Measurements from ENCODE around the gene PXK.

PXK gene

DNA sequence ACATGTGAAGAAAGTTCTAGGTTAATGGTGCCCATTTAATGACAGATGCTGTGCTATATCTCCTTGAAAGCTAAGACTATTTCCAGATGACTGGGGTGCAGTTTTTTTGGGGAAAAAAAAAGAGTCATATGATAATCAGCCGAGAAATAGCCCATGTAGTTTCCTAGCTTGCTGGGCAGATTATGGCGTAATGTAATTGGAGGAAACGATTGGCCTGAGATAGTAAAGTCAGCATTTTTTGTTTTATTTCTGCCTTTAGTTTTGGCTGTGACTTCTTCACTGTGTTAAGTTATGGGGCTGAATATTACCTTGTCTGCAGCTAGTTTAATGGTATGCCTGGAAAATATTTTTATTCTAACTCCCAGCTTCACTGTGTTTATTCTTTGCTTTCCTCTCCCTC, 77.0 kb downstream of the PXK start:
- Histone ChIP-seq H3K4me1 (ENCODE audit: control insufficient read depth, insufficient read depth, low read length) (no peaks in the 10 kb centered on the region), H3K4me3 (ENCODE audit: low read depth, low read length) (no peak overlapping the region), H3K27ac (ENCODE audit: extremely low read depth, low read depth, low read length) (no peak overlapping the region), H3K9me3 (ENCODE audit: control insufficient read depth, insufficient read depth, low read depth, low read length) (no peaks in the 10 kb centered on the region), H3K36me3 (ENCODE audit: control insufficient read depth in 2 of 2, insufficient read depth in 1 of 2, low read length in 2 of 2) (peaks cover 0 to 50% of the 10 kb centered on the region in 2 experiments; a peak in 2 of 3 replicates)
- TF ChIP-seq SP3 (tag by site-specific recombination; IDR thresholded peaks at IDR 0.05) (no peak), ZNF341 (tag by site-specific recombination; IDR thresholded peaks at IDR 0.05; ENCODE audit: low read depth) (no peak), ZNF423 (tag by site-specific recombination; IDR thresholded peaks at IDR 0.05) (no peak)
- TF ChIP-seq, protein P1, sequence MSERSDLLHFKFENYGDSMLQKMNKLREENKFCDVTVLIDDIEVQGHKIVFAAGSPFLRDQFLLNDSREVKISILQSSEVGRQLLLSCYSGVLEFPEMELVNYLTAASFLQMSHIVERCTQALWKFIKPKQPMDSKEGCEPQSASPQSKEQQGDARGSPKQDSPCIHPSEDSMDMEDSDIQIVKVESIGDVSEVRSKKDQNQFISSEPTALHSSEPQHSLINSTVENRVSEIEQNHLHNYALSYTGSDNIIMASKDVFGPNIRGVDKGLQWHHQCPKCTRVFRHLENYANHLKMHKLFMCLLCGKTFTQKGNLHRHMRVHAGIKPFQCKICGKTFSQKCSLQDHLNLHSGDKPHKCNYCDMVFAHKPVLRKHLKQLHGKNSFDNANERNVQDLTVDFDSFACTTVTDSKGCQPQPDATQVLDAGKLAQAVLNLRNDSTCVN (tag by site-specific recombination; optimal IDR thresholded peaks at IDR 0.05) = no peak
- POLR2A ChIA-PET = no interaction called here
- CTCF ChIA-PET = interaction anchor here (1.1 kb wide), 1 partner anchor 10 kb away, joined by 4 read pairs; no protein-coding TSS in a partner anchor

DNA sequence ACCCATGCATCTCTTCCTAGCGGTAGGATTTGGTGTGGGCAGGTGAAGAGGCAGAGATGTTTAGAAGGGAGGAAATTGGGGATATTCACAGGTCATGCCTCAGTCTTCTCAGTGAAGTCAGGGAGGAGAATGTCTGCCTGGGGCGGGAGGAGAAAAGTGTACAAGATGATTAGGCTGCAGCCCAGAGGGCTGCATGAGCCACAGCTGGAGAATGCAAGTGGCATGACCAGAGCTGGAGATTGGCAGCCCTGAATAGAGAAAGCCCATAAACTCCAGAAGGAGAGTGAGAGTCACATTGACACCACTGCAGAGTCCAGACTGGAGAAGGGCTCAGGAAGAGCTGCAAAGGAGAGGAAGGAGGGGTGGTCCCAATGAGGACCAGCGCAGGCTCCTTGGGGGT, 78.3 kb downstream of the PXK start:
- Histone ChIP-seq H3K36me3 (ENCODE audit: control insufficient read depth in 2 of 2, insufficient read depth in 1 of 2, low read length in 2 of 2) (peaks cover 0 to 59% of the 10 kb centered on the region in 2 experiments; a peak in 2 of 3 replicates), H3K4me1 (ENCODE audit: control insufficient read depth, insufficient read depth, low read length) (no peaks in the 10 kb centered on the region), H3K9me3 (ENCODE audit: control insufficient read depth, insufficient read depth, low read depth, low read length) (no peaks in the 10 kb centered on the region), H3K4me3 (ENCODE audit: low read depth, low read length) (no peak overlapping the region), H3K27ac (ENCODE audit: extremely low read depth, low read depth, low read length) (no peak overlapping the region)
- ChIA-PET CTCF (no interaction called here), POLR2A (no interaction called here)
- TF ChIP-seq ZNF677 (tag by site-specific recombination; IDR thresholded peaks at IDR 0.05) = no peak
- no peak for TF ChIP-seq ZNF624 (tag by site-specific recombination; IDR thresholded peaks at IDR 0.05)
- no peak for TF ChIP-seq ZNF354C (tag by site-specific recombination; IDR thresholded peaks at IDR 0.05; ENCODE audit: borderline replicate concordance, low read depth)

DNA sequence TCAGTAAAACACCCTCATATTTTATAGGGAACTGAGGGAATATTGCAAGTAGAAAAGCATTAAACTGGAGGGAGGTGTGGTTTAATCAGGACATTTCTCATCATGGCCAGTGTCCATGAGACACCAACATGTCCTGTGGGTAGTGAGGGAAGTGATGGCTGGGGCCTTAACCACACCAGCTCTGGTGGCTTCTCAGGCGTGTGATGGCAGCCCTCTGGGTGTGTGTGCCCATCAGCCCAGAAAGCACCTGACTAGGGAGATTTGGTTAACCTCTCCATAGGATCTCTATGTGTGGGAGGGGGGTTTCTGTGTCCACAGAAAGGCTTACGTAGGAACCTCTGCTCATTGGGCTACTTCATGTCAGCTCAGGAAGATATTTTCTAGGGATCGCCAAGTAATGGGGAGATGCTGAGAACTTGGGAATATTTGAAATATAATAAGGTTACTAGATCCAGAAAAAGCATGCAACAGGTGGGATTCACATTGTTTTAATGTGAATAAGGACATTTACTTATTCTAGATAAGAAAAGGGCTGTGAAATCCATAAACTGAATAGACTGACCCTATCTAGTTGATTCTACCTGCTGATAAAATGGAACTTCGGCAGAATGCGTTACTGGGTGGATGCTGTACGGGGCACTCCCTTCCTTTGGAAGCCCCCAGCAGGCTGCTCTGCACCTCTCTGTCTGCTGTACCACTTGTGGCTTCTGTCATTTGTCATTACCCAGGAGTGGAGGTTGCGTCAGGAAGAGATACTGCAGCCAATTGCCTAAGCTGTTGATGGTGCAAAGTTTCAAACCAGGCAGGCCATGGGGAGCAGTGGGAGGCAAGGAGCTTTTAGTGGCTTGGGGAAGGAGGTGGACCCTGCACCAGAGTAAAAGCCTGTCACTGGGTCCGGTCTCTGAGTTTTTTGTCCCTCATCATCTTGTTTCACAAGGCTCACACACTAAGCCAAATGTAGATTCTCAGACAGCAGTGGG, 79.4 kb downstream of the PXK start:
- no peak overlapping the region for H3K4me3 ChIP-seq (ENCODE audit: low read depth, low read length)
- no peaks in the 10 kb centered on the region for H3K4me1 ChIP-seq (ENCODE audit: control insufficient read depth, insufficient read depth, low read length)
- H3K27ac ChIP-seq (ENCODE audit: extremely low read depth, low read depth, low read length) = no peak overlapping the region
- TF ChIP-seq SCRT1 (tag by site-specific recombination; IDR thresholded peaks at IDR 0.05; ENCODE audit: borderline replicate concordance) (peak; percentile 62), SCRT2 (tag by site-specific recombination; IDR thresholded peaks at IDR 0.05) (peak; percentile 86), WT1 (tag by site-specific recombination; IDR thresholded peaks at IDR 0.05) (no peak)
- no peaks in the 10 kb centered on the region for H3K9me3 ChIP-seq (ENCODE audit: control insufficient read depth, insufficient read depth, low read depth, low read length)
- POLR2A ChIA-PET = no interaction called here
- peaks cover 0 to 60% of the 10 kb centered on the region in 2 experiments; a peak in 1 of 3 replicates for H3K36me3 ChIP-seq (ENCODE audit: control insufficient read depth in 2 of 2, insufficient read depth in 1 of 2, low read length in 2 of 2)
- CTCF ChIA-PET = interaction anchor here (0.6 to 1.3 kb wide), 6 partner anchors 9 to 234 kb away, joined by 3 read pairs; no protein-coding TSS in a partner anchor

DNA sequence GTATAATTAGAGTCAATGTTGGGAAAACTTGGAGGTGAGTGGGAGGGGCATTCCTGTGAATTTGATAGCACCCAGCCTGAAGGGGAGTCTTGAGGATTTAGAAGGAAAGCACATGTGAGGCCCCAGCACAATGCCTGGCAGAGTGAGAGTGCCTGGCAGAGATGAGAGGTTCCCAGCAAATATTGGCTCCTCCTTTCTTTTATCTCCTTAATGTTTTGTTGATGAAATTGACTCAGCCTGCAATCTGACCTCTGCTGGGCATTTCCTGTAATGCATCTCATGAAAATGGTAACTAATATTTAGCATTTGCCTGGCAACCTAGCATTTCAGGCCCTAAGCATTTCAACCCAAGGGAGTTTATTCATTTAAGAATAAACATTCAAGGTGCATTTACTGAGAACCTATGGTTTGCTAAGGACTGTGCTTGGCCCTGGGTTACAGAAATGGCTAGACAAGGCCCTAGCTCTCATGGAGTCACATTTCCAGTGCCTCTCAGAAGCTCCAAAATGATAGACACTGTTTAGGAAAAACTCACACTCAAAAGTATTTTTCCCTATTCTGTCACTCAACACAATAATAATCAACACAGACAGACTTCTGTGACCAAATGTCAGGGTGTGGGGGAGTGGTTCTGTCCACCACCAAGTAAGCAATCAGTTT, 82.0 kb downstream of the PXK start:
- ChIA-PET POLR2A (no interaction called here), CTCF (interaction anchor here (0.6 to 2.5 kb wide), 15 partner anchors 10 to 1216 kb away, joined by 3 to 16 read pairs (median 5); partner anchors contain the start of genes HTD2 and RPP14)
- H3K4me1 ChIP-seq (ENCODE audit: control insufficient read depth, insufficient read depth, low read length) = no peaks in the 10 kb centered on the region
- H3K4me3 ChIP-seq (ENCODE audit: low read depth, low read length) = no peak overlapping the region
- no peak overlapping the region for H3K27ac ChIP-seq (ENCODE audit: extremely low read depth, low read depth, low read length)
- H3K36me3 ChIP-seq (ENCODE audit: control insufficient read depth in 2 of 2, insufficient read depth in 1 of 2, low read length in 2 of 2) = peaks cover 0 to 54% of the 10 kb centered on the region in 2 experiments; a peak in 1 of 3 replicates
- no peaks in the 10 kb centered on the region for H3K9me3 ChIP-seq (ENCODE audit: control insufficient read depth, insufficient read depth, low read depth, low read length)
- TF ChIP-seq, protein P2, sequence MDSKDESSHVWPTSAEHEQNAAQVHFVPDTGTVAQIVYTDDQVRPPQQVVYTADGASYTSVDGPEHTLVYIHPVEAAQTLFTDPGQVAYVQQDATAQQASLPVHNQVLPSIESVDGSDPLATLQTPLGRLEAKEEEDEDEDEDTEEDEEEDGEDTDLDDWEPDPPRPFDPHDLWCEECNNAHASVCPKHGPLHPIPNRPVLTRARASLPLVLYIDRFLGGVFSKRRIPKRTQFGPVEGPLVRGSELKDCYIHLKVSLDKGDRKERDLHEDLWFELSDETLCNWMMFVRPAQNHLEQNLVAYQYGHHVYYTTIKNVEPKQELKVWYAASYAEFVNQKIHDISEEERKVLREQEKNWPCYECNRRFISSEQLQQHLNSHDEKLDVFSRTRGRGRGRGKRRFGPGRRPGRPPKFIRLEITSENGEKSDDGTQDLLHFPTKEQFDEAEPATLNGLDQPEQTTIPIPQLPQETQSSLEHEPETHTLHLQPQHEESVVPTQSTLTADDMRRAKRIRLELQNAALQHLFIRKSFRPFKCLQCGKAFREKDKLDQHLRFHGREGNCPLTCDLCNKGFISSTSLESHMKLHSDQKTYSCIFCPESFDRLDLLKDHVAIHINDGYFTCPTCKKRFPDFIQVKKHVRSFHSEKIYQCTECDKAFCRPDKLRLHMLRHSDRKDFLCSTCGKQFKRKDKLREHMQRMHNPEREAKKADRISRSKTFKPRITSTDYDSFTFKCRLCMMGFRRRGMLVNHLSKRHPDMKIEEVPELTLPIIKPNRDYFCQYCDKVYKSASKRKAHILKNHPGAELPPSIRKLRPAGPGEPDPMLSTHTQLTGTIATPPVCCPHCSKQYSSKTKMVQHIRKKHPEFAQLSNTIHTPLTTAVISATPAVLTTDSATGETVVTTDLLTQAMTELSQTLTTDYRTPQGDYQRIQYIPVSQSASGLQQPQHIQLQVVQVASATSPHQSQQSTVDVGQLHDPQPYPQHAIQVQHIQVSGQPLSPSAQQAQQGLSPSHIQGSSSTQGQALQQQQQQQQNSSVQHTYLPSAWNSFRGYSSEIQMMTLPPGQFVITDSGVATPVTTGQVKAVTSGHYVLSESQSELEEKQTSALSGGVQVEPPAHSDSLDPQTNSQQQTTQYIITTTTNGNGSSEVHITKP (tag by site-specific recombination; IDR thresholded peaks at IDR 0.05) = peak; percentile 57
- TF ChIP-seq ZBTB17 (tag by site-specific recombination; IDR thresholded peaks at IDR 0.05) = 0 out of 2 replicates have a peak, but pooled peaks have one; percentile 20
- no peak for TF ChIP-seq ZNF585B (tag by site-specific recombination; IDR thresholded peaks at IDR 0.05)
- 0 out of 2 replicates have a peak, but pooled peaks have one; percentile 17 for TF ChIP-seq ZNF664 (tag by site-specific recombination; IDR thresholded peaks at IDR 0.05)
- no peak for TF ChIP-seq ZNF777 (tag by site-specific recombination; IDR thresholded peaks at IDR 0.05; ENCODE audit: borderline replicate concordance)
- TF ChIP-seq, protein P3, sequence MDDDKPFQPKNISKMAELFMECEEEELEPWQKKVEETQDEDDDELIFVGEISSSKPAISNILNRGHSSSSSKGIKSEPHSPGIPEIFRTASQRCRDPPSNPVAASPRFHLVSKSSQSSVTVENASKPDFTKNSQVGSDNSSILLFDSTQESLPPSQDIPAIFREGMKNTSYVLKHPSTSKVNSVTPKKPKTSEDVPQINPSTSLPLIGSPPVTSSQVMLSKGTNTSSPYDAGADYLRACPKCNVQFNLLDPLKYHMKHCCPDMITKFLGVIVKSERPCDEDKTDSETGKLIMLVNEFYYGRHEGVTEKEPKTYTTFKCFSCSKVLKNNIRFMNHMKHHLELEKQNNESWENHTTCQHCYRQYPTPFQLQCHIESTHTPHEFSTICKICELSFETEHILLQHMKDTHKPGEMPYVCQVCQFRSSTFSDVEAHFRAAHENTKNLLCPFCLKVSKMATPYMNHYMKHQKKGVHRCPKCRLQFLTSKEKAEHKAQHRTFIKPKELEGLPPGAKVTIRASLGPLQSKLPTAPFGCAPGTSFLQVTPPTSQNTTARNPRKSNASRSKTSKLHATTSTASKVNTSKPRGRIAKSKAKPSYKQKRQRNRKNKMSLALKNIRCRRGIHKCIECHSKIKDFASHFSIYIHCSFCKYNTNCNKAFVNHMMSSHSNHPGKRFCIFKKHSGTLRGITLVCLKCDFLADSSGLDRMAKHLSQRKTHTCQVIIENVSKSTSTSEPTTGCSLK (tag by site-specific recombination; IDR thresholded peaks at IDR 0.05) = no peak
- TF ChIP-seq ZNF146 (tag by site-specific recombination; IDR thresholded peaks at IDR 0.05) = peak; percentile 24; the same call in 1 of the 2 replicates
- no peak for TF ChIP-seq ZNF138 (tag by site-specific recombination; IDR thresholded peaks at IDR 0.05; ENCODE audit: borderline replicate concordance)

All from HEK293 (cell line).